Gastroesophageal sphincter (tissue), 3 donors: ENCODE measurements around the gene SH2B2.

Experiments used
- CTCF ChIP-seq, 4 experiments: fragments of 200-600 bp in 2 of 4; fragments of 450-650 bp in 2 of 4; sonication (generic) in 1 of 4; IDR thresholded peaks; one replicate each; pipeline ENCODE4 v1.5.1; 2017 to 2019; ENCODE audit warnings: antibody characterized with exemption in 4 of 4, mild to moderate bottlenecking in 2 of 4, moderate library complexity in 2 of 4
- EP300 ChIP-seq: sonication (generic); formaldehyde crosslinking; IDR thresholded peaks from one replicate; pipeline ENCODE4 v1.6.1; 2017; ENCODE audit warnings: antibody characterized with exemption, mild to moderate bottlenecking
- POLR2AphosphoS5 ChIP-seq: sonication (generic); formaldehyde crosslinking; IDR thresholded peaks from one replicate; pipeline ENCODE4 v1.6.1; 2017; ENCODE audit warnings: antibody characterized with exemption

GRCh38 chr7:102258073-102258748, 28.5 kb upstream of the SH2B2 start:
- no peak for TF ChIP-seq CTCF (IDR thresholded peaks at IDR 0.05)
- no peak for TF ChIP-seq EP300
- no peak for TF ChIP-seq POLR2AphosphoS5
